A549 (cell line): ENCODE results near the gene FKBP7. TPM values are rescaled to one million over a fixed set of nuclear protein-coding genes. Genes with fewer than 3 reads are reported as not detected.

Source experiments
- ATAC-seq, 2 experiments: fragments of 200-7000 bp in 1 of 2; fragments of >200 bp in 1 of 2; cut with Nextera tagmentation in 1 of 2; cut with Tn5 transposase in 1 of 2; 3 replicates each; pipeline versions ENCODE4 v1.8.0 to v1.9.1; 2018 to 2020; ENCODE audit warnings: mild to moderate bottlenecking in 1 of 2, moderate library complexity in 1 of 2
- CTCF ChIA-PET: fragments of 300-600 bp; sonication (Branson Sonifier 250); formaldehyde crosslinking; extraction: SDS; loops from one replicate; lab custom pipeline; 2021; ENCODE audit warnings: antibody characterized with exemption, inconsistent platforms; lab: Yijun Ruan, JAX
- POLR2A ChIA-PET: fragments of 350-600 bp; formaldehyde crosslinking; extraction: SDS; loops from one replicate; lab custom pipeline; 2021; ENCODE audit warnings: antibody characterized with exemption, inconsistent platforms; lab: Yijun Ruan, JAX
- DNase-seq, 2 experiments: peaks; one replicate each; pipeline versions ENCODE4 v3.0.0 to v3.0.0-alpha.2; 2011 to 2016; ENCODE audit warnings: low read depth in 1 of 2, low spot score in 1 of 2
- FAIRE-seq: peaks from 2 replicates; lab custom pipeline; 2011; peaks lifted over from hg19 to GRCh38; lab: Jason Lieb, UNC
- H3K27ac ChIP-seq, 2 experiments: fragments of >200 bp; sonication (Bioruptor Twin); formaldehyde crosslinking; 3 replicates each; pipeline ENCODE4 v1.5.1; 2016 to 2017
- H3K4me1 ChIP-seq: fragments of >200 bp; sonication (Bioruptor Twin); formaldehyde crosslinking; 3 replicates; pipeline ENCODE4 v1.6.1; 2016
- H3K4me2 ChIP-seq: fragments of >200 bp; sonication (Bioruptor Twin); formaldehyde crosslinking; 3 replicates; pipeline ENCODE4 v1.6.1; 2016
- H3K4me3 ChIP-seq: fragments of >200 bp; sonication (Bioruptor Twin); formaldehyde crosslinking; 3 replicates; pipeline ENCODE4 v1.5.1; 2016
- H3K9me3 ChIP-seq: fragments of >200 bp; sonication (Bioruptor Twin); formaldehyde crosslinking; 3 replicates; pipeline ENCODE4 v1.6.1; 2016
- BCL3 ChIP-seq: fragments of >200 bp; sonication (Bioruptor Twin); formaldehyde crosslinking; IDR thresholded peaks from 3 replicates; pipeline ENCODE4 v1.6.1; 2016
- E2F6 ChIP-seq: IDR thresholded peaks from 2 replicates; pipeline ENCODE4 v1.6.1; 2012; ENCODE audit warnings: low read depth, borderline replicate concordance
- EHMT2 ChIP-seq: fragments of 200-600 bp; sonication (generic); IDR thresholded peaks from 2 replicates; pipeline ENCODE4 v1.6.1; 2016; ENCODE audit warnings: antibody characterized with exemption, low read depth, mild to moderate bottlenecking, moderate library complexity
- ELK1 ChIP-seq: fragments of 150-350 bp; IDR thresholded peaks from 2 replicates; pipeline ENCODE4 v1.6.1; 2014; ENCODE audit warnings: low read depth, mild to moderate bottlenecking, low read length
- EP300 ChIP-seq, 2 experiments: fragments of >200 bp; sonication (Bioruptor Twin); formaldehyde crosslinking; IDR thresholded peaks; 2 replicates in 1 of 2; 3 replicates in 1 of 2; pipeline ENCODE4 v1.6.1; 2016 to 2017
- FOSL2 ChIP-seq, 2 experiments: fragments of 450-650 bp in 1 of 2; fragments of >200 bp in 1 of 2; sonication (Bioruptor Twin) in 1 of 2; formaldehyde crosslinking; IDR thresholded peaks; 2 replicates each; pipeline versions ENCODE4 v1.5.0 to v1.6.1; 2016 to 2020; ENCODE audit warnings: mild to moderate bottlenecking in 1 of 2, moderate library complexity in 1 of 2
- FOXS1 ChIP-seq: fragments of 250-450 bp; sonication (Bioruptor Pico); IDR thresholded peaks from 2 replicates; pipeline ENCODE4 v1.5.0; 2020; ENCODE audit warnings: mild to moderate bottlenecking, moderate library complexity
- GATA3 ChIP-seq: IDR thresholded peaks from 2 replicates; pipeline ENCODE4 v1.6.1; 2012; ENCODE audit warnings: borderline replicate concordance
- HES2 ChIP-seq: fragments of >200 bp; sonication (Bioruptor Twin); formaldehyde crosslinking; IDR thresholded peaks from 2 replicates; pipeline ENCODE4 v1.6.1; 2016
- HOXA7 ChIP-seq: fragments of 250-450 bp; sonication (Bioruptor Pico); IDR thresholded peaks from 2 replicates; pipeline ENCODE4 v1.5.0; 2020; ENCODE audit warnings: mild to moderate bottlenecking, moderate library complexity
- JUN ChIP-seq, 2 experiments: fragments of >200 bp; sonication (Bioruptor Twin); formaldehyde crosslinking; IDR thresholded peaks; 2 replicates in 1 of 2; 3 replicates in 1 of 2; pipeline ENCODE4 v1.6.1; 2016 to 2017
- KDM1A ChIP-seq: fragments of 200-600 bp; sonication (generic); IDR thresholded peaks from 2 replicates; pipeline ENCODE4 v1.6.1; 2016; ENCODE audit warnings: low read depth, mild to moderate bottlenecking
- PHF8 ChIP-seq: fragments of 200-600 bp; sonication (generic); IDR thresholded peaks from 2 replicates; pipeline ENCODE4 v1.6.1; 2016; ENCODE audit warnings: low read depth, mild to moderate bottlenecking, antibody characterized with exemption, moderate library complexity, borderline replicate concordance
- SREBF2 ChIP-seq: fragments of 450-650 bp; IDR thresholded peaks from 2 replicates; pipeline ENCODE4 v1.6.1; 2014; ENCODE audit warnings: mild to moderate bottlenecking, moderate library complexity
- ZFP36 ChIP-seq: fragments of 450-650 bp; IDR thresholded peaks from 2 replicates; pipeline ENCODE4 v1.6.1; 2014; ENCODE audit warnings: borderline replicate concordance; ENCODE audit not compliant: partially characterized antibody
- ZNF302 ChIP-seq: fragments of 250-450 bp; sonication (Bioruptor Pico); IDR thresholded peaks from 2 replicates; pipeline ENCODE4 v1.9.0; 2021; ENCODE audit warnings: inconsistent platforms, mild to moderate bottlenecking, moderate library complexity
- WGBS: methylation state at CpG from one replicate; pipeline ENCODE4 v1.1.6; 2017; ENCODE audit errors: missing lambda C conversion rate; 5-methylcytosine and 5-hydroxymethylcytosine counted together
- polyA plus RNA-seq, 4 experiments: library from polyadenylated mRNA; depleted of rRNA in 3 of 4; stranded (reverse); fragments of >200 nt; fragmentation: RNase III in 1 of 4; extraction: RNeasy Plus Mini Kit Qiagen cat#74134 plus additional on column Dnase treatment in 1 of 4; gene quantifications; 2 replicates in 3 of 4; 3 replicates in 1 of 4; pipeline ENCODE4 v1.2.3, GENCODE V29; 2011 to 2017

Gene FKBP7
- polyA plus RNA-seq, 2 of the 4 experiments (the other 2 are of a cell fraction) = 15.2 to 23.7 TPM

- Histone ChIP-seq H3K4me2 (0 out of 3 replicates have a peak overlapping the region, but pooled peaks have one; percentile 7), H3K4me1 (peaks cover 14% of the 10 kb centered on the region), H3K4me3 (no peak overlapping the region), H3K27ac (no peak overlapping the region), H3K9me3 (no peaks in the 10 kb centered on the region)
- FAIRE-seq (no peak), DNase-seq (no peak), ATAC-seq (no peak)
- no peak for TF ChIP-seq E2F6
- no peak for TF ChIP-seq FOSL2 (IDR thresholded peaks at IDR 0.05)
- 0 out of 2 replicates have a peak, but pooled peaks have one; percentile 25 for TF ChIP-seq FOSL2 (CRISPR knock-in tag; IDR thresholded peaks at IDR 0.05)
- no peak for TF ChIP-seq ZNF302 (CRISPR knock-in tag)
- TF ChIP-seq KDM1A = no peak
- no peak for TF ChIP-seq SREBF2
- no peak for TF ChIP-seq FOXS1 (CRISPR knock-in tag)
- TF ChIP-seq JUN (IDR thresholded peaks at IDR 0.05) = no peak
- no peak for TF ChIP-seq HES2
- ChIA-PET CTCF (interaction anchor here (0.7 to 5.1 kb wide), 19 partner anchors 9 to 349 kb away, joined by 3 to 43 read pairs (median 4); partner anchors contain the start of genes PJVK, PRKRA and RBM45), POLR2A (interaction anchor here (2.0 kb wide), 1 partner anchor 32 kb away, joined by 16 read pairs; the partner anchor contains the start of genes PJVK and PRKRA)
- 84% methylated on average over 1 of the region's 1 CpG for whole genome bisulfite sequencing
These were observed 60.0 kb downstream of the FKBP7 start for GRCh38 chr2:178418426-178418825.

- WGBS = 79% methylated on average over 3 of the region's 3 CpGs
- TF ChIP-seq EHMT2 = no peak
- no peak for TF ChIP-seq ELK1
- no peak for TF ChIP-seq FOSL2 (IDR thresholded peaks at IDR 0.05)
- no peak for TF ChIP-seq FOSL2 (CRISPR knock-in tag; IDR thresholded peaks at IDR 0.05)
- no peak for TF ChIP-seq BCL3
- no peak for TF ChIP-seq ZFP36
- TF ChIP-seq HOXA7 = no peak
- no peak for TF ChIP-seq PHF8
- Histone ChIP-seq H3K9me3 (no peaks in the 10 kb centered on the region), H3K4me3 (no peak overlapping the region), H3K4me1 (peaks cover 14% of the 10 kb centered on the region), H3K27ac (no peak overlapping the region), H3K4me2 (no peak overlapping the region)
- CTCF ChIA-PET = interaction anchor here (1.1 to 5.1 kb wide), 8 partner anchors 11 to 348 kb away, joined by 3 to 43 read pairs (median 9); partner anchors contain the start of gene RBM45
- FAIRE-seq (no peak), ATAC-seq (no peak), DNase-seq (no peak)
- POLR2A ChIA-PET = interaction anchor here (2.0 kb wide), 1 partner anchor 33 kb away, joined by 16 read pairs; the partner anchor contains the start of genes PJVK and PRKRA
These were observed 60.5 kb downstream of the FKBP7 start for GRCh38 chr2:178417916-178418315.

GRCh38 chr2:178415979-178416378 is 62.4 kb downstream of the FKBP7 start:
- no peak overlapping the region for H3K4me3 ChIP-seq
- TF ChIP-seq EP300 (IDR thresholded peaks at IDR 0.05) (no peak), GATA3 (no peak)
- no peak overlapping the region for H3K4me2 ChIP-seq
- DNase-seq = no peak
- POLR2A ChIA-PET = no interaction called here
- no peak for ATAC-seq
- CTCF ChIA-PET = interaction anchor here (1.1 to 5.9 kb wide), 6 partner anchors 10 to 304 kb away, joined by 3 to 60 read pairs (median 25); partner anchors contain the start of gene RBM45
- no peak overlapping the region for H3K27ac ChIP-seq
- peaks cover 14% of the 10 kb centered on the region for H3K4me1 ChIP-seq
- H3K9me3 ChIP-seq = no peaks in the 10 kb centered on the region
- FAIRE-seq = no peak
